ENCODE data around the gene SPATA16.

SPATA16 gene

GRCh38 chr3:173092038-173092437 lies 49.0 kb downstream of the SPATA16 start:
- Histone ChIP-seq H3K14ac (ENCODE audit: low read length) (no peak overlapping the region), H3K9ac (ENCODE audit: low read length) (no peak overlapping the region), H2BK12ac (ENCODE audit: low read length) (no peak overlapping the region), H3K4me1 (ENCODE audit: control insufficient read depth in 1 of 2, insufficient read depth in 2 of 2, low read length in 2 of 2) (peaks cover 2% of the 10 kb centered on the region in 2 experiments), H4K8ac (ENCODE audit: low read depth, low read length) (no peak overlapping the region), H3K79me2 (ENCODE audit: control insufficient read depth, insufficient read depth, low read length, poor library complexity) (no peaks in the 10 kb centered on the region), H3K18ac (ENCODE audit: low read length) (no peak overlapping the region), H3K4ac (ENCODE audit: low read depth, low read length) (no peak overlapping the region), H3K4me3 (ENCODE audit: low read depth, low read length) (no peak overlapping the region), H3K27me3 (ENCODE audit: insufficient read depth, low read length) (no peaks in the 10 kb centered on the region), H2BK120ac (ENCODE audit: insufficient read depth, low read length, poor library complexity) (no peak overlapping the region), H3K27ac (ENCODE audit: low read depth, low read length) (no peak overlapping the region), H3K79me1 (ENCODE audit: low read length) (peaks cover 3% of the 10 kb centered on the region), H2AFZ (ENCODE audit: insufficient read depth, low read length, poor library complexity) (no peak overlapping the region), H4K12ac (ENCODE audit: low read depth, low read length) (no peak overlapping the region), H2AK5ac (ENCODE audit: low read length) (no peak overlapping the region), H3K9me3 (ENCODE audit: insufficient read depth, low read depth, low read length) (no peaks in the 10 kb centered on the region), H2BK5ac (ENCODE audit: low read depth, low read length, poor library complexity) (no peak overlapping the region), H3K23ac (ENCODE audit: low read length) (no peak overlapping the region), H3K4me2 (ENCODE audit: low read length) (no peak overlapping the region), H4K91ac (ENCODE audit: low read depth, low read length) (no peak overlapping the region), H3K36me3 (ENCODE audit: control insufficient read depth in 1 of 2, insufficient read depth in 2 of 2, low read length in 2 of 2) (no peaks in the 10 kb centered on the region)
- no peak for DNase-seq
- WGBS (ENCODE audit: extremely low coverage, insufficient coverage, insufficient read length) = no CpG with 5 or more reads among the region's 1 CpG

- H3K18ac ChIP-seq (ENCODE audit: low read length) = no peak overlapping the region
- no peaks in the 10 kb centered on the region for H3K9me3 ChIP-seq (ENCODE audit: insufficient read depth, low read depth, low read length)
- H2BK5ac ChIP-seq (ENCODE audit: low read depth, low read length, poor library complexity) = no peak overlapping the region
- no peak overlapping the region for H4K8ac ChIP-seq (ENCODE audit: low read depth, low read length)
- H4K91ac ChIP-seq (ENCODE audit: low read depth, low read length) = no peak overlapping the region
- H3K4me2 ChIP-seq (ENCODE audit: low read length) = no peak overlapping the region
- no peak overlapping the region for H3K4ac ChIP-seq (ENCODE audit: low read depth, low read length)
- H3K79me1 ChIP-seq (ENCODE audit: low read length) = peaks cover 3% of the 10 kb centered on the region
- H4K12ac ChIP-seq (ENCODE audit: low read depth, low read length) = no peak overlapping the region
- no peak overlapping the region for H2AK5ac ChIP-seq (ENCODE audit: low read length)
- peaks cover 2% of the 10 kb centered on the region in 2 experiments for H3K4me1 ChIP-seq (ENCODE audit: control insufficient read depth in 1 of 2, insufficient read depth in 2 of 2, low read length in 2 of 2)
- H2BK12ac ChIP-seq (ENCODE audit: low read length) = no peak overlapping the region
- DNase-seq = no peak
- H3K23ac ChIP-seq (ENCODE audit: low read length) = no peak overlapping the region
- H3K4me3 ChIP-seq (ENCODE audit: low read depth, low read length) = no peak overlapping the region
- no peak overlapping the region for H3K14ac ChIP-seq (ENCODE audit: low read length)
- no peaks in the 10 kb centered on the region for H3K79me2 ChIP-seq (ENCODE audit: control insufficient read depth, insufficient read depth, low read length, poor library complexity)
- no peak overlapping the region for H3K27ac ChIP-seq (ENCODE audit: low read depth, low read length)
- H3K27me3 ChIP-seq (ENCODE audit: insufficient read depth, low read length) = no peaks in the 10 kb centered on the region
- no peak overlapping the region for H3K9ac ChIP-seq (ENCODE audit: low read length)
- no peak overlapping the region for H2AFZ ChIP-seq (ENCODE audit: insufficient read depth, low read length, poor library complexity)
- no peaks in the 10 kb centered on the region for H3K36me3 ChIP-seq (ENCODE audit: control insufficient read depth in 1 of 2, insufficient read depth in 2 of 2, low read length in 2 of 2)
- no CpG with 5 or more reads among the region's 3 CpGs for WGBS (ENCODE audit: extremely low coverage, insufficient coverage, insufficient read length)
- H2BK120ac ChIP-seq (ENCODE audit: insufficient read depth, low read length, poor library complexity) = no peak overlapping the region
Measured at GRCh38 chr3:173090492-173090891, 50.5 kb downstream of the SPATA16 start.

DNA sequence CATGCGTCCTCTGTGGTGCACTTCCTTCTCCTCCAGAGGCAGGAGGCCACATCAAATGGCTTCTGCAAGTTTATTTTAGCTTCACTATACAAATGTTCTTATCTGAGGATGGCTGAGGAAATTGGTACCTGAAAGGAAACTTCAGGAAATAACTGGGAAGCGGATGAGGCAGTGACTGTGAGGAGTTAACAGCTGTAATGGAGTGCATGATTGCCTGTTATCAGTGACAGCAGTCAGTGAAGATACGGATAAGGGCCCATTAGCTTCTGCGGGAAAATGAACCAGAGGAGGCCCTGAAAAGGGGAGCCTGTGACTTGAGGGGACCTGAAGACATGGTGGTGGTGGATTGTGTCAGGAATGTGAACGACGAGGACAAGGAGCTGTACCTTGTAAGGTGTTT lies 51.8 kb downstream of the SPATA16 start:
- Histone ChIP-seq H4K91ac (ENCODE audit: low read depth, low read length) (peak overlapping the region; percentile 1), H3K4me1 (ENCODE audit: control insufficient read depth in 1 of 2, insufficient read depth in 2 of 2, low read length in 2 of 2) (peaks cover 2% of the 10 kb centered on the region in 2 experiments), H3K36me3 (ENCODE audit: control insufficient read depth in 1 of 2, insufficient read depth in 2 of 2, low read length in 2 of 2) (no peaks in the 10 kb centered on the region), H3K27ac (ENCODE audit: low read depth, low read length) (no peak overlapping the region), H3K27me3 (ENCODE audit: insufficient read depth, low read length) (no peaks in the 10 kb centered on the region), H3K9ac (ENCODE audit: low read length) (no peak overlapping the region), H3K79me2 (ENCODE audit: control insufficient read depth, insufficient read depth, low read length, poor library complexity) (no peaks in the 10 kb centered on the region), H2AFZ (ENCODE audit: insufficient read depth, low read length, poor library complexity) (no peak overlapping the region), H3K4me3 (ENCODE audit: low read depth, low read length) (no peak overlapping the region), H3K9me3 (ENCODE audit: insufficient read depth, low read depth, low read length) (no peaks in the 10 kb centered on the region), H2BK12ac (ENCODE audit: low read length) (peak overlapping the region; percentile 42), H3K18ac (ENCODE audit: low read length) (no peak overlapping the region), H2BK5ac (ENCODE audit: low read depth, low read length, poor library complexity) (no peak overlapping the region), H4K12ac (ENCODE audit: low read depth, low read length) (no peak overlapping the region), H3K79me1 (ENCODE audit: low read length) (peaks cover 3% of the 10 kb centered on the region), H4K8ac (ENCODE audit: low read depth, low read length) (no peak overlapping the region), H3K23ac (ENCODE audit: low read length) (no peak overlapping the region), H2BK120ac (ENCODE audit: insufficient read depth, low read length, poor library complexity) (peak overlapping the region; percentile 55), H2AK5ac (ENCODE audit: low read length) (no peak overlapping the region), H3K4ac (ENCODE audit: low read depth, low read length) (no peak overlapping the region), H3K4me2 (ENCODE audit: low read length) (no peak overlapping the region), H3K14ac (ENCODE audit: low read length) (no peak overlapping the region)
- DNase-seq = no peak
- WGBS (ENCODE audit: extremely low coverage, insufficient coverage, insufficient read length) = no CpG with 5 or more reads among the region's 6 CpGs

DNA sequence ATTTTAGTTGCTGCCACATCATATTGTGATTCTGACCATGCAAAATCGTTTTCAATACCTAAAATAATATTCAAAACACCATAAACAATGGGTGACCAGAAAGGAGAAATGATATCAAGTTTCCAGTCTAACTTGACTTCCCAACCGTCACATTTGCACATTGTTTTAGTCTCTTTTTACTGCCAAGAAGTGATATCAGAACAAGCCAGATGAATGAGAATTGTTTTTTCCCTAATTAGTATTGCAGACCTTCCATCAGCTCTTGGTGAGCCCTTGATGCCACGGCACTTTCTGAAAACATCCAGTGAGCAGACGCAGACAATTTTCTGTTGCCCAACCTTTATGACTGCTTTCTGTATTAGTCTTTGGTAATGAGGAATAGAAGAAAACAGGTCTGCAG lies 62.5 kb downstream of the SPATA16 start:
- Histone ChIP-seq H3K79me1 (ENCODE audit: low read length) (no peaks in the 10 kb centered on the region), H4K8ac (ENCODE audit: low read depth, low read length) (no peak overlapping the region), H3K9me3 (ENCODE audit: insufficient read depth, low read depth, low read length) (peaks cover 2% of the 10 kb centered on the region), H3K4me3 (ENCODE audit: low read depth, low read length) (no peak overlapping the region), H2BK120ac (ENCODE audit: insufficient read depth, low read length, poor library complexity) (no peak overlapping the region), H2AFZ (ENCODE audit: insufficient read depth, low read length, poor library complexity) (no peak overlapping the region), H3K4me2 (ENCODE audit: low read length) (no peak overlapping the region), H3K27me3 (ENCODE audit: insufficient read depth, low read length) (no peaks in the 10 kb centered on the region), H4K12ac (ENCODE audit: low read depth, low read length) (no peak overlapping the region), H3K79me2 (ENCODE audit: control insufficient read depth, insufficient read depth, low read length, poor library complexity) (no peaks in the 10 kb centered on the region), H2BK12ac (ENCODE audit: low read length) (no peak overlapping the region), H3K36me3 (ENCODE audit: control insufficient read depth in 1 of 2, insufficient read depth in 2 of 2, low read length in 2 of 2) (no peaks in the 10 kb centered on the region), H3K27ac (ENCODE audit: low read depth, low read length) (no peak overlapping the region), H3K4ac (ENCODE audit: low read depth, low read length) (no peak overlapping the region), H3K4me1 (ENCODE audit: control insufficient read depth in 1 of 2, insufficient read depth in 2 of 2, low read length in 2 of 2) (no peaks in the 10 kb centered on the region), H2BK5ac (ENCODE audit: low read depth, low read length, poor library complexity) (no peak overlapping the region), H3K23ac (ENCODE audit: low read length) (no peak overlapping the region), H3K14ac (ENCODE audit: low read length) (no peak overlapping the region), H3K9ac (ENCODE audit: low read length) (no peak overlapping the region), H2AK5ac (ENCODE audit: low read length) (no peak overlapping the region), H4K91ac (ENCODE audit: low read depth, low read length) (no peak overlapping the region), H3K18ac (ENCODE audit: low read length) (no peak overlapping the region)
- DNase-seq = no peak
- no CpG with 5 or more reads among the region's 4 CpGs for WGBS (ENCODE audit: extremely low coverage, insufficient coverage, insufficient read length)
